Germinal center (tissue), 1 donor: Measurements from ENCODE around the gene EEF1A2.

ENCODE experiments used
- DNase-seq: peaks from one replicate; pipeline ENCODE4 v3.0.0; 2012; ENCODE audit warnings: mixed read lengths, low spot score

The EEF1A2 gene

DNA sequence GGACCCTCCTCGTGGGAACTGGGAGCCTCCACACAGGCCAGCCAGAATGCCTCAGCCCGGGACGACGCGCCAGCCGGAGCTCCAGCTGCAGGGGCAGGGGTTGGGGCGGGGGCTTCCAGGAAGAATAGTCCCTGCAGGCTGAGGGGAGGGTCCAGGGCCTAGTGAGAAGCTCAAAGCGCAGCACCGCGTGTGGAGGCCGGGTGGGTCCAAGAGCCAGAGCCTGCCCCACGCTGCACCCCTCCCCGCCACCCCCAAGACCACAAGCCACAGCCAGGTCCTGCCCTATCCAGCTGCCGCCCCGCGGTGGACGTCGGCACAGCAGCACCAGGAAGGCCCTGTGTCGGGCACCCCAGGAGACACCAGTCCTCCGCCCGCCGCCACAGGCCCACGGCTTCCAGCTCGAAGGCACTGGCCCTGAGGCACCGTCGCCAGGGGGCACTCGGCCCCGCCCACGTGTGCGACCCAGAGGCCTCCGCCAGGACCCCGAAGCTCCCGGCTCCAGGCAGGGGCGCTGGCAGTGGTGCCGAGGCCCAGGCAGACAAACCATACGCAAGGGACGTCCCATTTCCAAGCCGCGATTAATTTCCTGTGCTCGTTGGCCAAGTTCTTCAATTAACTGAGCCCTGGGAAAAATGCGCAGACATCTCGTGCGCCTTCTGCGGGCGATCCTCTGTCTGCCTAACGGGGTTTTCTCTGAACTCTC, 45.9 kb downstream of the EEF1A2 start:
- peak; percentile 27 for DNase-seq

DNA sequence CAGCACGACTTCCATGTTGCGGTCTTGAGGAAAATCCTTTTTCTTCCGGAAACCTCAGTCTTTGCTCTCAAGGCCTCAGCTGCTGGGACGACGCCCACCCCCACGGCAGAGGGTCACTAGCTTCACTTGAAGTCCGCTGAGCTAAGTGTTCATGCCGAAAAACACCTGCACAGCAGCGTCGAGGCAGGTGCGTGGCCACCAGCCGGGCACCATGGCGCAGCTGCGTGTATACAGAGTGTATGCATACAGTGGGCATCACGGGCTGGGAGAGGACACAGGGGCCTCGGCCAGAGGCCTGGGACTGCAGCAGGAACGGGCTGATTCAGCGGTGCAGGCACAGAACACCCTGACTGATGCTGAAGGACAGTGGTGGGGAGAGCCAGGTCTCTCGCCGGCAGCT, 46.5 kb downstream of the EEF1A2 start:
- DNase-seq, result no peak

DNA sequence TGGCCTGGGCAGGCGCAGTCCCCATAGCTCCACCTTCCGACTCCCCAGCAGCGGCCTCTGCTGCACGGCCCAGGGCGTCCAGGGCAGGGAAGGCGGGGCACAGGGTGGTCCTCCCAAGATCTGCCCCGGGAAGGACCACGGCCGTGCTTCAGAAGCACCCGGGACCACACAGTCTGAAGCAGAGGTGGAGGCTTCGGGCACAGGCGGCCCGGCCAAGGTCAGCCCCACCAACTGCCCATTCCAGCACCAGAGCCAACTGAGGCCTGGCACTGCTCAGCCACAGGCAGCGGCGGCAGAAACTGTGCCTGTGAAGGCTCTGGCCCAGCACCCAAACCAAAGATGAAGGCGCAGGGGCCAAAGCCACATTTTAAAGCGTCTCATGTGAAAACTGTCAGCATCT, 47.1 kb downstream of the EEF1A2 start:
- no peak for DNase-seq

DNA sequence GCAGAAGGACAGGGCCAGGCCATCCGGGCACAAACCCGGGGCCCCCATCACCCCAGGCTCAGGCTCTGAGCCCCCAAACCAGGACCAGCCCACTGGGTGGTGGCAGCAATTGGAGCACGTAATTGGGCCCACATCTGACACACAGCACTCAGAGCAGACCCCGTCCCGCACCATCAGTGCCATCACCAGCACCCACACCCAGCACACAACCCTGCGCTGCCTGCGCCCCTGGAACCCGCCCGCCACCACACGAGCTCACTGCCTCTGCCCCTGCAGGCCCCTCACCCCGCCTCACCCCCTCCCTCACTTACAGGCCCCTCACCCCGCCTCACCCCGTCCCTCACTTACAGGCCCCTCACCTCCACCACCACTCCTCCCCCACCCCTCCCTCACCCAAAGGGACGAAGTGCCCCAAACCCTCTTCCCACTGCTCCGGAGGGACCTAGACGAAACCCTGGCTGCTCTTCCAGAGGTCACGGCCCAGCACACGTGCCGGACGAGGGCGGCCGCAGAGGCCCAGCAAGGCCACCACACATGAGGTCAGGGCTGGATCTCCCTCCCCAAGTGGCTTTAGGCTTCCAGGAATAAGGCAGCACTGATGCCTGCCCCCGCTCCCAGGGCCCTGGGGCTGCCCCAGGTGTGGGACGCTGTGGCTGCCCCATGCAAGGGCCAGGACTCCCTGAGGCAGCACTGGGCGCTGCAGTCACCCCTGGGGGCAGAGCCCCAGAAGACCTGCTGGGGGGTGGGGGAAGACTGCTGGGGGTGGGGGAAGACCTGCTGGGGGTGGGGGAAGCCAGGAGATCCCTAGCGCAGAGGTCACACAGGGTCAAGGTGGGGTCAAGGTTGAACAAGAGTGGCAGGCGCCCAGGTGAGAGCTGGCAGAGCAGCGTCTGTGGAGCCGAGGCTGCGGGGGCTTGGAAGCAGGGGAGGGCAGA, 48.8 kb downstream of the EEF1A2 start:
- no peak for DNase-seq

DNA sequence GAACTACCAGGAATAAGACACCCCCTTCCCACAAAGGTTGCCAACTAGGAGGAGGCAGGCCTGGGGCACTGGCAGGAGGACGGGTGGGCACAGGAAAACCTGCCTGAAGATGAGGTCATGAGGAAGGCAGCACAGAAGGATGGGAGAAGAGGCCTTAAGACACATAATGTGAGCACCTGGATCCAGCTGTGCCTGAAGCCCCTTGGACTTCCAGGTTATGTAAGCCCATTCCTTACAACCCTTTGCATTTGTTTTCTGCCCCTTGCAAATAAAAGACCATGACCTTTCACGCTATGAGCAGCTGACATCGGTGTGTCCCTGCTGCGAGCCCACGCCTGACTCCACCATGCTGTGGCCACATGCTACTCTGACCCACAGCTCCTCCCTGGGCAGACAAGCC, 49.9 kb downstream of the EEF1A2 start:
- no peak for DNase-seq

DNA sequence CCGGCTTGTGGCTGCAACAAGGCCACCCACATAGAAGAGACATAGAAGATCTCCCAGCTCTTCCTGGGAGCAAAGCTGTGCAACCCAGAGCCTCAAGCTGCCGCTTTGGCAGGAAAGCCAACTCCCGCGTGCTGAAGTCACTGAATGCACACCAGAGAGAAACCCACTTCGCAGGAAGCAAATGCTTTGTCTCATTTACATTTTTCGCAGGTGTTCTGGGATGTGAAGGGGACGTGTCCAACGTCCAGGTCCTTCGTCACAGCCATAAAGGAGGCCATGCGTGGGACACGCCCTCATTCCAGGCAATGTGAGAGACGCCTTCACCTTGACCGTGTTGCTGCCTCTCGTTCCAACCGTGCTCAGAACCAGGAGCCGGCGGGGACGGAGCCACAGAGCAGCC, 50.9 kb downstream of the EEF1A2 start:
- no peak for DNase-seq

DNA sequence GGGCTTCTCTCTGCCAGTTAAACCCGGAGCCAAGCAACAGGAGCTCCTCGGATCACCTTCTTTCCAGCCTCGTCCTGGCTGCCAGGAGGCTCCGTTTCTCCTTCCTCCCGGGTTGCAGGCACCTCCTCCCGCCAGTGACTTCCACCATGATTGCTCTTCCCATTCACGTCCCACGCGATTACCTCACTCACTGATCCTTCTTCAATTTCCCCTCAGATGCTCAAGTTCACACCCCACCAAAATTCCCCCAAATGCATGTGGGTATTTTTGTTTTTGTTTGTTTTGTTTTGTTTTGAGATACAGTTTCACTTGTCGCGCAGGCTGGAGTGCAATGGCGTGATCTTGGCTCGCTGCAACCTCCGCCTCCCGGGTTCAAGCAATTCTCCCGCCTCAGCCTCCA, 51.6 kb downstream of the EEF1A2 start:
- DNase-seq, result no peak

DNA sequence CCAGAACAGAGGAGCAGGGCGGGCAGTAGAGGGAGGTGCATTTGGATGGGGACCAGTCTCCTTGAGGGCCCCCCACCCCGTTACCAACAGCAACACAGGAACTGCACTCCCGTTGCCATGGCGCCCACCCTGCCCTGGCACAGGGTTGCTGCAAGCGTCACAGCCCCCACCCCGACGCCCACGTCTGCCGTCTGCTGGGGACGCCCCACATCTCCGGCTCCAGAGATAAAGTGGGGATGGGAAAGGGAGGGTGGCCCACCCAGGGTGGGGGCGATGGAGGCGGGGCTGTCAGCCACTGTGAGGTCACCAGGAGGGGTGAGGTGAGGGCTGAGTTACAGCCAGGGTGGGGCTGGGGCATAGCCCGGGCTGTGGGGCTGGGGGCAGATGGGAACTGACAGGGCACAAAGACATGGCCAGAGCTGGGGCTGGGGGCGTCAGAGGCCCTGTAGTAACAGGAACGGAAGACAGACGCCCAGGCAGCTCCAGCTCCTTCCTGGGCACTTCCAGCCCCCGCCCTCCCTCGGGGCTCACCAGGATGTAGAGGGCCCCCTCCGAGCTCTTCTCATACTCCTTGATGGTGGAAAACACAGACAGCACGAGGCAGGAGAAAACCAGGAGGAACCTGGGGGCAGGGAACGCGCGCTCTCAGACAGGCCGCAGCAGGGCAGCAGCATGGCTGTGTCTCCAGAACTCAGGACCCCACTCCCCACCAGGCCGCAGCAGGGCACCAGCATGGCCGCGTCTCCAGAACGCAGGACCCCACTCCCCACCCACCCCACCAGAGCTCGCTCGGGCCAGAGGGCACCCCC, 52.5 kb downstream of the EEF1A2 start:
- DNase-seq, result no peak

DNA sequence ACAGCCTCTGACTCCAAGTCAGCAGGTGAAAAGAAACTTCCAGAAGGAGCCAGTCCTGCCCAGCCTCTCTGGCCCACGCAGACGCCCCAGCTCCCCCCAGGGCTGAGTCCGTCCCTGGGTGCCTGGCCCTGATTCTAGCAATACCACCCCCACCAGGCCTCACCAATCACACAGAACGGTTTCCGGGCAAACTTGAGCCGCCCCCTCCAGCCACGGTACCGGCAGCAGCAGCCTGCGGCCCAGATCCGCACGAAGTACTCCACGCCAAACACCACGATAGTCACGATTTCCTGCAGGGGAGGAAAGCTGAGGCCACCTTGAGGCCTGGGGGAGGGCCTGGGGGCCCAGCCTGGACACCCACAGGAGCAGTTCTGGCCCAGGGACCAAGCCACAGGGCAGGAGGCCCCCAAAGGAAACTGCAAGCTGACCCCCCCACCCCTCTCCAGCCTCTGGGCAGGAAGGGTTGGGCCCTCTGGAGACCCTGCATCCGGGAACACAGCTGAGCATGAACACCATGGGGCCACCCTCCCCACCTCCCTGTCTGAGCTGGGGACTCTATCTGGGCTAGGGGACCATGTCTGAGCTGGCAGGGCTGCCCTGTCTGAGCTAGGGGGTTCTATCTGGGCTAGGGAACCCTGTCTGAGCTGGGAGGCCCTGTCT, 53.7 kb downstream of the EEF1A2 start:
- DNase-seq, result no peak

DNA sequence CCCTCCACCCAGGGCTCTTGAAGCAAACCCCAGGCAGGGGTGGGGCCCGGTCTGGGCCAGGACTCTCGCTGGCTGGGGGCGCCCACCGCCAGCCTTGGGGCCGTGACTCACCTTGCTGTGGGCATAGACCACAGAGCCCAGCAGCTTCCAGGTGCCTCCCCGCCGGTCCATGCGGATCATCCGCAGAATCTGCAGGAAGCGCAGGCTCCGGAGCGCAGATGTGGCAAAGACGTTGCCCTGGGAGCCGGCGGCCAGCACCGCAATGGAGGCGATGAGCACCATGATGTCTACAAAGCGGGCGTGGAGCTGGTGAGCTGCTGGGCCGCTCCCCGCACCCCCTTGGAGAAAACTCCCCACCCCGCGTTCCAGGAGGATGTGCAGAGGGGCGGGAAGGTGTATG, 54.3 kb downstream of the EEF1A2 start:
- DNase-seq, result no peak

DNA sequence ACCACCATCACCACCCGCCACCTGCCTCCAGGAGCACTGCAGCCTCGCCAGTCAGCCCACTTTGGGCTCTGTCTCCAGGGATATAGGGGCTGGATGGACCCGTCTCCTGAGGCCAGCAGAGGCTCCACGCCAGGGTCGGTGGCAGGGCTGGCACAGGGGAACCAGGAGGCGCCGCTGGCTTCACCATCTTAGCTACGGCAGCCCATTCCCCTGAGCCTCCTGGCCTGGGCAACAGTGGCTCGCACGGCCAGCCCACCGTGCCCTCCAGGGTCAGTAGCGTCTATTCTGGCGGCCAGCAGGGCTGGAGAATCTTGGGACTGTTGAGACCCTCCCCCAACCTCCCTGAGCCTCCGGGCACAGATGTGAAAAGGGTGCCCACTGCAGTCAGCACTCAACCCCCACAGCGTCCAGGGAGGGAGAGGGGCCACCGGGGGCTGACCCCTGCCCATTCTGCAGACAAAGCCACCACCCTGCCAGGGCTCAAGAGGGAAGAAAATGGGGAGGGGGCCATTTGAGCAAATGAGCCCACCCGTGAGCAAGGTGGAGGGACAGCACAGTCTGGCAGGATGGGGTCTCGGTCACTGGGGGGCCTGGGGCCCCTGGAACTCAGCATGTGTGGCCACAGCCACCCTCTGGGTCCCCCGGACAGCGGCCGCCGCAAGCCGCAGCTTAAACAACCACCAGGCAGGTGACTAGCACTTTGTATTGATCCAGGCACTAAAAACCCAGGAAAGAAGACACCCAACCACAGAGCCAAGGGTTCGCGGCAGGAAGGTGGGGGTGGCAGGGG, 55.1 kb downstream of the EEF1A2 start:
- no peak for DNase-seq

DNA sequence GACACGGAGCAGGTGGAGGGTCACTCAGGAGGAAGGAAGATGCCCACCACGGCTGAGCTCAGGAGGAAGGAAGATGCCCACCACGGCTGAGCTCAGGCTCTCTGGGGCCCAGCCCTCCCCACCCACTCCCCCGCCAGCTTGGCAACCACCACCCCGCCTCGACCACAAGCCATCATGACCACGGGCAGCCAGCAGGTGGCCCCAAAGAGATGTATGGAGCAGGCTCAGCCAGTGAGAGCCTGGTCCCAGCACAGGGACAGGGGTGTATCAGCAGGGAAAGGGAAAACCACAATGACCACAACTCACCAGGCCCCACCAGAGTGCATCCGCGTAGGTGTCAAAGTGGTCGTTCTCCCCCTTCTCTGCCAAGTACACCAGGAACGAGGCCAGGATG, 56.8 kb downstream of the EEF1A2 start:
- peak; percentile 42 for DNase-seq

DNA sequence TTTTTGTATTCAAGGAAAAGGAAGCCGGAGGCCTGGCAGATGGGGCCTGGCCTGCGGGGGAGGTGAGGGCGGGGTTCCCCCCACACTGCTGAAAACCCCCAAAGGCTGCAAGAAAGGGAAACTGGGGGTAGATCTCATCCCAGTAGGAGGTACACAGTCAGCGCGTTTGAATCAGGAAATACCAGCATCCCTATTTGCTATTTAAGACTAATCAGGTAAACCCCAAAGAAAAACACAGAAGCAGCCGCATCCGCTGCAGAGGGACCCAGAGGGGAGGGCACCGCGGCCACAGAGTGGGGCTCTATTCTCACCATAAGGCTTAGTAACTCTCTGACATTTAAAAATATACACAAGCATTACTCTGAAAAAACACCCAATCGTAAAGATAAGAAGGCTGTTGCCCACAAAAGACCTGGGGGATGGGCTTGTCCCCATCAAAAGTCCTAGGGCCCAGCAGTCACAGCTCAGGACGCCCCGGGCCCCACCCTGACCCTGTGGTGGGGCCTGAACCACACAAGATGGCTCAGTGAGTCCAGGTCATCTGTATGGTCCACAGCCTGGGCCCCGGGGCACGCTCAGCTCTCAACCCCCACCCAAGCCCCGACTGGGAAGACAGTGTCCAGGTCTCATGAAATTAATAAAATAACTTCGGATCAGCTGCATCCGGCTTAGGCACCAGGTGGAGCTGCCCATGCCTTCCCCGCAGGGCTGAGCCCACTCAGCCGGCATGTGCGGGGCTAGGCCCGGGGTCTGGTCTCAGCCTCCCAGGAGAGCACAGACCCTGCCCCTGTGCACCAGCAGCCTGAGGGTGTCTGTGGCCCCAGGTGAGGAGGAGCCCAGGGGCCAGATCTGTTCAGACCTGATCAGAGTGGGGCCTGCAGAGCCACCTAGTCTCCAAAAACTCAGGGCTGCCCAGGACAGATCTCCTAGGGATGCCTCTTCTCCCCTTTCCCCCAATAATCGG, 57.5 kb downstream of the EEF1A2 start:
- DNase-seq, result no peak

DNA sequence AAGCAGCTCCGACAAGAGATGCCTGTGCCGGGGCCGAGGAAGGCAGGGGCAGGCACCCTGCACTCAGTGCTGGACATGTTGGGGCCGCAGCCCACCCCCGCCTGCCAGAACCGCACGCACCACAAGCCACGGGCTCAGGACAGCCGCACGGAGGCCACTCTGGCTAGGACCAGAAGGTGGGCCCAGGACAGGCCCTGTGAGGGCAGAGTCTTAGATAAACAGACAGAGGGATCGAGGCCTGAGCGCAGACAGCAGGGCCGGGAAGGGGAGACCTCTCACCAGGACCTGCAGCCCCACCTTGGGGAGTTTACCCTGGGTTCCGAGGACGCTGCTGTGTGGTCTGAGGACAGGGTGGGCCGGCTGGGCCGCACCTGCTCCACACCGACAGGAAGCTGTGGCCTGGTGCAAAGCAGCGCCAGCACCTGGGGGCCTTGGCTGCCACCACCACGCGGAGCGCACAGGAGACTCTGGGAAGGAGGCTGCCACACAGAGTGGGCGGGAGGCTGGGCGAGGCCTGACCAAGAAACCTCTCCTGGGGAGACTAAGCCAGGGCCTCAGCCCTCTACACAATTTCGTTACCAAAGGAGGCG, 58.4 kb downstream of the EEF1A2 start:
- no peak for DNase-seq

DNA sequence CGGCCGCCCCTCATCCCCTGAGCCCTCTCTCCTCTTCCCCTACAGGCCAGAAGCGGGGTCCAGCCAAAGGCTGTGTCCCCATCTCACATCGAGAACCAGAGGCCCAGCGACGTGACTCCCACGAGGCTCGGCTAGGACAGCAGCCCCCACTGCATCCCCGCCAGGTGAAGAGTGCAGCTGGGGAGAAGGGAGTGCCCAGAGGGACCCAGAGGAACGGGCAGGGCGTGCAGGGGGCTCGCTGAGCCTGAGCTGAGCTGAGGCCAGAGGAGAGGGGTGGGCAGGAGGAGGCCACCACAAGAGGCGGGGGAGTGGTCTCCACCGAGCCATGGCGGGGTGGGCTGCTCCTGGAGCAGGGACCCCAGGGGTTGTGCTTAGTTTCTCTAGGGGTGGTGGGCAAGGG, 59.0 kb downstream of the EEF1A2 start:
- DNase-seq, result no peak

DNA sequence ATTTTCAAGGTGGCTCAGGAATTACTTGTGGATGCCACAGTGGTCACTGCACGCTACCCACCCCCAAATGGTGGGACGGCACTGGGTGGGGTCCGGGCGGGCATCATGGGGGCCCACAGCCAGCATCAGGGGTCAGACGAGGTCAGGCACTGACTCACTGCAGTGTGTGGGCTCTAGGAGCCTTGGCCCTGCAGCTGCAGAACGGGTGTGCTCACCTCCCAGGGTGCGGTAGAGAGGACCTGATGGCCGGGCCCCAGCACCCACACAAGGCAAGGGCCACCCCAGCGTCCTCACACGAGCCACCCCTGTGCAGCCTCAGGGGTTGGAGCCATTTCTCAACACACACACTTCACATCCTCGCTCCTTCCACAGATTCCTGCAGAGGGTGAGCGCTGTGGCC, 60.8 kb downstream of the EEF1A2 start:
- DNase-seq, result no peak
